Activated naive CD8-positive, alpha-beta T cell treated with anti-CD3 and anti-CD28 coated beads, Interleukin-2, amount 50 U/mL, for 24 hours (primary cell): ENCODE measurements around the gene TOR1A.

Experiments
- ATAC-seq: fragments of 150-1000 bp; cut with Tn5 transposase; one replicate; pipeline ENCODE4 v1.10.0; 2021
- DNase-seq: peaks from one replicate; pipeline ENCODE4 v3.0.0; 2021
- H3K27ac Mint-ChIP-seq: one replicate; pipeline ENCODE4 v1.8.0; 2021; ENCODE audit warnings: mild to moderate bottlenecking, mixed read lengths
- H3K27me3 Mint-ChIP-seq: one replicate; pipeline ENCODE4 v1.8.0; 2021; ENCODE audit warnings: mixed read lengths
- H3K36me3 Mint-ChIP-seq: one replicate; pipeline ENCODE4 v1.8.0; 2021; ENCODE audit warnings: low read depth, mixed read lengths
- H3K4me1 Mint-ChIP-seq: one replicate; pipeline ENCODE4 v1.8.0; 2021; ENCODE audit warnings: mixed read lengths
- H3K4me3 Mint-ChIP-seq: one replicate; pipeline ENCODE4 v1.8.0; 2021; ENCODE audit warnings: mild to moderate bottlenecking, moderate library complexity, mixed read lengths
- H3K9me3 Mint-ChIP-seq: one replicate; pipeline ENCODE4 v1.8.0; 2021; ENCODE audit warnings: mixed read lengths

Gene TOR1A

GRCh38 chr9:129775448-129775798 lies 48.5 kb downstream of the TOR1A start:
- Mint-ChIP-seq H3K27me3 (peaks cover 15% of the 10 kb centered on the region), H3K27ac (no peak overlapping the region), H3K9me3 (no peaks in the 10 kb centered on the region), H3K4me3 (no peak overlapping the region), H3K4me1 (peaks cover 19% of the 10 kb centered on the region), H3K36me3 (no peaks in the 10 kb centered on the region)
- DNase-seq (no peak), ATAC-seq (no peak)

- H3K9me3 Mint-ChIP-seq = no peaks in the 10 kb centered on the region
- ATAC-seq (no peak), DNase-seq (no peak)
- H3K4me1 Mint-ChIP-seq = peaks cover 19% of the 10 kb centered on the region
- no peak overlapping the region for H3K27ac Mint-ChIP-seq
- no peaks in the 10 kb centered on the region for H3K36me3 Mint-ChIP-seq
- no peak overlapping the region for H3K4me3 Mint-ChIP-seq
- H3K27me3 Mint-ChIP-seq = peaks cover 15% of the 10 kb centered on the region
These were observed 49.0 kb downstream of the TOR1A start for GRCh38 chr9:129774791-129775447.

- Mint-ChIP-seq H3K36me3 (no peaks in the 10 kb centered on the region), H3K4me1 (peaks cover 19% of the 10 kb centered on the region), H3K27me3 (peaks cover 15% of the 10 kb centered on the region), H3K27ac (no peak overlapping the region), H3K9me3 (no peaks in the 10 kb centered on the region), H3K4me3 (no peak overlapping the region)
- DNase-seq (no peak), ATAC-seq (no peak)
These were observed 50.5 kb downstream of the TOR1A start for GRCh38 chr9:129773262-129774048.

GRCh38 chr9:129770741-129771140 lies 53.2 kb downstream of the TOR1A start:
- H3K4me3 Mint-ChIP-seq = no peak overlapping the region

GRCh38 chr9:129769669-129770068 lies 54.3 kb downstream of the TOR1A start:
- peaks cover 7% of the 10 kb centered on the region for H3K27me3 Mint-ChIP-seq
- no peak for ATAC-seq
- DNase-seq = no peak

More at GRCh38 chr9:129770741-129771140, 53.2 kb downstream of the TOR1A start:
- ATAC-seq (no peak), DNase-seq (no peak)
- no peaks in the 10 kb centered on the region for H3K36me3 Mint-ChIP-seq
- no peaks in the 10 kb centered on the region for H3K9me3 Mint-ChIP-seq
- H3K27ac Mint-ChIP-seq = no peak overlapping the region
- H3K27me3 Mint-ChIP-seq = peaks cover 10% of the 10 kb centered on the region
- peaks cover 7% of the 10 kb centered on the region for H3K4me1 Mint-ChIP-seq

GRCh38 chr9:129768486-129768885 lies 55.5 kb downstream of the TOR1A start:
- H3K27me3 Mint-ChIP-seq = peaks cover 2% of the 10 kb centered on the region
- H3K4me3 Mint-ChIP-seq = no peak overlapping the region
- no peaks in the 10 kb centered on the region for H3K9me3 Mint-ChIP-seq
- H3K36me3 Mint-ChIP-seq = no peaks in the 10 kb centered on the region
- no peak for DNase-seq
- no peak for ATAC-seq
- no peak overlapping the region for H3K27ac Mint-ChIP-seq
- peaks cover 7% of the 10 kb centered on the region for H3K4me1 Mint-ChIP-seq

More at GRCh38 chr9:129769669-129770068, 54.3 kb downstream of the TOR1A start:
- H3K9me3 Mint-ChIP-seq = no peaks in the 10 kb centered on the region
- H3K4me3 Mint-ChIP-seq = no peak overlapping the region
- H3K36me3 Mint-ChIP-seq = no peaks in the 10 kb centered on the region
- H3K4me1 Mint-ChIP-seq = peaks cover 7% of the 10 kb centered on the region
- no peak overlapping the region for H3K27ac Mint-ChIP-seq

GRCh38 chr9:129765764-129766317 lies 58.1 kb downstream of the TOR1A start:
- DNase-seq = no peak
- H3K36me3 Mint-ChIP-seq = no peaks in the 10 kb centered on the region
- no peaks in the 10 kb centered on the region for H3K9me3 Mint-ChIP-seq
- no peak overlapping the region for H3K4me3 Mint-ChIP-seq
- H3K27ac Mint-ChIP-seq = no peak overlapping the region
- H3K4me1 Mint-ChIP-seq = peaks cover 7% of the 10 kb centered on the region
- peaks cover 5% of the 10 kb centered on the region for H3K27me3 Mint-ChIP-seq
- no peak for ATAC-seq

- no peaks in the 10 kb centered on the region for H3K9me3 Mint-ChIP-seq
- H3K36me3 Mint-ChIP-seq = no peaks in the 10 kb centered on the region
- H3K27me3 Mint-ChIP-seq = peaks cover 8% of the 10 kb centered on the region
- H3K4me1 Mint-ChIP-seq = peaks cover 6% of the 10 kb centered on the region
- ATAC-seq (no peak), DNase-seq (no peak)
- H3K4me3 Mint-ChIP-seq = no peak overlapping the region
- H3K27ac Mint-ChIP-seq = no peak overlapping the region
These were observed 60.7 kb downstream of the TOR1A start for GRCh38 chr9:129762985-129763926.
